ENCODE data around the gene TSPAN16.

The TSPAN16 gene

GRCh38 chr19:11356074-11356397 lies 60.1 kb downstream of the TSPAN16 start (continued):
- no peak for TF ChIP-seq HIC1 (tag by site-specific recombination; IDR thresholded peaks at IDR 0.05)
- TF ChIP-seq PRDM4 (tag by site-specific recombination; IDR thresholded peaks at IDR 0.05): no peak; the same call in 1 of the 2 replicates
- TF ChIP-seq GLI2 (tag by site-specific recombination; IDR thresholded peaks at IDR 0.05; ENCODE audit: borderline replicate concordance, low read depth): no peak
- TF ChIP-seq ZNF473 (tag by site-specific recombination; IDR thresholded peaks at IDR 0.05): no peak
- TF ChIP-seq ZNF37A (tag by site-specific recombination; IDR thresholded peaks at IDR 0.05): no peak
- TF ChIP-seq ZNF677 (tag by site-specific recombination; IDR thresholded peaks at IDR 0.05): no peak
- no peak for TF ChIP-seq ZSCAN16 (tag by site-specific recombination; IDR thresholded peaks at IDR 0.05)
- no peak for TF ChIP-seq ZNF449 (tag by site-specific recombination; IDR thresholded peaks at IDR 0.05)
- TF ChIP-seq ZNF169 (tag by site-specific recombination; IDR thresholded peaks at IDR 0.05): 0 out of 2 replicates have a peak, but pooled peaks have one; percentile 14
- peak; percentile 5; the same call in 1 of the 2 replicates for TF ChIP-seq ZBTB20 (tag by site-specific recombination; IDR thresholded peaks at IDR 0.05)
- TF ChIP-seq IKZF3 (tag by site-specific recombination; IDR thresholded peaks at IDR 0.05): no peak
- peak; percentile 4; the same call in 1 of the 2 replicates for TF ChIP-seq ZNF2 (tag by site-specific recombination; IDR thresholded peaks at IDR 0.05)
- TF ChIP-seq ZNF639 (tag by site-specific recombination; IDR thresholded peaks at IDR 0.05): peak; percentile 10; the same call in 1 of the 2 replicates
- no peak for TF ChIP-seq ZBTB49 (tag by site-specific recombination; IDR thresholded peaks at IDR 0.05; ENCODE audit: low read depth)
- peak; percentile 9; the same call in 1 of the 2 replicates for TF ChIP-seq KLF8 (tag by site-specific recombination; IDR thresholded peaks at IDR 0.05)
- TF ChIP-seq ZFP3 (tag by site-specific recombination; IDR thresholded peaks at IDR 0.05; ENCODE audit: low read depth): no peak
- TF ChIP-seq ZNF514 (tag by site-specific recombination; IDR thresholded peaks at IDR 0.05): no peak
- TF ChIP-seq PATZ1 (tag by site-specific recombination; IDR thresholded peaks at IDR 0.05): 0 out of 2 replicates have a peak, but pooled peaks have one; percentile 42
- TF ChIP-seq ZNF776 (tag by site-specific recombination; IDR thresholded peaks at IDR 0.05; ENCODE audit: borderline replicate concordance): no peak
- peak; percentile 41; the same call in 1 of the 2 replicates for TF ChIP-seq ZNF311 (tag by site-specific recombination; IDR thresholded peaks at IDR 0.05; ENCODE audit: borderline replicate concordance)
- no peak for TF ChIP-seq HOXD13 (CRISPR knock-in tag; IDR thresholded peaks at IDR 0.05; ENCODE audit: borderline replicate concordance)
- no peak for TF ChIP-seq ZNF510 (tag by site-specific recombination; IDR thresholded peaks at IDR 0.05; ENCODE audit: insufficient replicate concordance)
- no peak; the same call in 1 of the 2 replicates for TF ChIP-seq ZBTB17 (tag by site-specific recombination; IDR thresholded peaks at IDR 0.05)
- no peak for TF ChIP-seq ZFP41 (tag by site-specific recombination; IDR thresholded peaks at IDR 0.05; ENCODE audit: borderline replicate concordance)
- no peak for TF ChIP-seq YY2 (tag by site-specific recombination; IDR thresholded peaks at IDR 0.05)
- no peak for TF ChIP-seq ZNF645 (tag by site-specific recombination; IDR thresholded peaks at IDR 0.05)
- no peak for TF ChIP-seq ZNF785 (tag by site-specific recombination; IDR thresholded peaks at IDR 0.05)
- no peak for TF ChIP-seq ZNF664 (tag by site-specific recombination; IDR thresholded peaks at IDR 0.05)
